ENCODE measurements around the gene MAN2B2. TPM values are rescaled to one million over a fixed set of nuclear protein-coding genes. Genes with fewer than 3 reads are reported as not detected.

Gene MAN2B2
- total and polyA plus RNA-seq, 9 of the 15 experiments (the other 6 are each of a cell fraction or from before 2014, with no cell fraction given) = 0.21 to 8.8 (median 3.7) TPM

- no peak for TF ChIP-seq NFYB (IDR thresholded peaks at IDR 0.05; ENCODE audit: extremely low read depth, insufficient read length)
- no peak for TF ChIP-seq SPI1 (IDR thresholded peaks at IDR 0.05; ENCODE audit: borderline replicate concordance, low read depth, low read length)
Measured at GRCh38 chr4:6557185-6557584, 17.8 kb upstream of the MAN2B2 start (continued).

- no peak overlapping the region for H3K9ac ChIP-seq (ENCODE audit: insufficient read depth in 1 of 2, low read depth in 2 of 2, low read length in 2 of 2)
- in situ Hi-C loops (cut with MboI) = no loop called here
- H3K4me1 ChIP-seq (replicated peaks in 1 of 2; ENCODE audit: control insufficient read depth in 2 of 2, insufficient read depth in 2 of 2, low read length in 2 of 2) = peaks cover 0 to 8% of the 10 kb centered on the region in 2 experiments; a peak in 2 of 5 replicates
- no peak overlapping the region for H3K4me3 ChIP-seq
- H3K9me3 ChIP-seq (replicated peaks; ENCODE audit: control insufficient read depth, insufficient read depth, low read depth, low read length) = no peaks in the 10 kb centered on the region
- DNase-seq (ENCODE audit: extremely low read depth in 1 of 4, low spot score in 3 of 4) = no peak
- H3K36me3 ChIP-seq (ENCODE audit: control insufficient read depth, insufficient read depth, low read length) = no peaks in the 10 kb centered on the region
- no peak overlapping the region for H2AFZ ChIP-seq (ENCODE audit: low read depth, low read length)
- CTCF ChIA-PET (ENCODE audit: low intra/inter-chr PET ratio) = no interaction called here
- H3K27ac ChIP-seq (ENCODE audit: extremely low read depth, low read depth, low read length) = no peak overlapping the region
- H3K27me3 ChIP-seq (ENCODE audit: control insufficient read depth in 2 of 2, insufficient read depth in 2 of 2, low read length in 2 of 2) = peaks cover 22 to 68% of the 10 kb centered on the region in 2 experiments; a peak in 4 of 5 replicates
- H3K9me1 ChIP-seq (ENCODE audit: control insufficient read depth, insufficient read depth, low read length) = no peaks in the 10 kb centered on the region
- under 1% methylated on average over 10 of the region's 10 CpGs for WGBS (ENCODE audit: insufficient coverage, low coverage, missing lambda C conversion rate)
- H3K4me2 ChIP-seq (ENCODE audit: insufficient read depth, low read length) = no peak overlapping the region
- no peak for FAIRE-seq
- BruUV-seq (replicated peaks) = no TSS peak
- POLR2A ChIA-PET = no interaction called here
- no peak for ATAC-seq
- H4K20me1 ChIP-seq (replicated peaks; ENCODE audit: control insufficient read depth, insufficient read depth, low read length) = peaks cover 14% of the 10 kb centered on the region; the same call in 1 of the 2 replicates
- no peaks in the 10 kb centered on the region for H3K79me2 ChIP-seq (ENCODE audit: control insufficient read depth, insufficient read depth, low read length)
- intact Hi-C loops (cut with micrococcal nuclease) = no loop called here
- TF ChIP-seq ZNF583 (CRISPR knock-in tag; IDR thresholded peaks at IDR 0.05) = no peak
- TF ChIP-seq RFX1 (IDR thresholded peaks at IDR 0.05) = no peak
- no peak for TF ChIP-seq KLF13 (tag; IDR thresholded peaks at IDR 0.05; ENCODE audit: borderline replicate concordance, low read depth)
- TF ChIP-seq ETV1 (tag; conservative IDR thresholded peaks at IDR 0.05; ENCODE audit: low read depth) = no peak
- TF ChIP-seq YY1 (IDR thresholded peaks at IDR 0.05; ENCODE audit: borderline replicate concordance in 1 of 3, control insufficient read depth in 1 of 3, extremely low read depth in 1 of 3, insufficient read depth in 3 of 3, insufficient read length in 1 of 3, insufficient replicate concordance in 2 of 3, low read depth in 1 of 3, low read length in 2 of 3) = no peak
- TF ChIP-seq ZNF408 (CRISPR knock-in tag; IDR thresholded peaks at IDR 0.05; ENCODE audit: low read depth) = no peak
- TF ChIP-seq ZFP30 (CRISPR knock-in tag; IDR thresholded peaks at IDR 0.05; ENCODE audit: borderline replicate concordance) = no peak
- TF ChIP-seq CLOCK (CRISPR knock-in tag; IDR thresholded peaks at IDR 0.05; ENCODE audit: borderline replicate concordance) = no peak
- TF ChIP-seq ZNF253 (CRISPR knock-in tag; conservative IDR thresholded peaks at IDR 0.05) = no peak
- TF ChIP-seq TEAD2 (tag; IDR thresholded peaks at IDR 0.05) = no peak
- no peak for TF ChIP-seq ZNF639 (CRISPR knock-in tag; conservative IDR thresholded peaks at IDR 0.05 in 1 of 2, IDR thresholded peaks at IDR 0.05 in 1 of 2)
- TF ChIP-seq BACH1 (tag; IDR thresholded peaks at IDR 0.05) = no peak
- TF ChIP-seq ZBTB34 (CRISPR knock-in tag; IDR thresholded peaks at IDR 0.05) = no peak
Measured at GRCh38 chr4:6557856-6558255, 17.1 kb upstream of the MAN2B2 start.

Measured in K562 (cell line).